Stimulated activated CD8-positive, alpha-beta memory T cell treated with anti-CD3 and anti-CD28 coated beads, Interleukin-2, amount 100 ng/mL, for 1 hour (primary cell): ENCODE results near the gene ANP32E.
"Not testable (repeated sequence)": the region's sequence is repeated elsewhere in the genome, so short reads cannot be mapped to it uniquely, and the experiment has no call there.

ENCODE experiments used
- DNase-seq, 2 donors: peaks; one replicate each; pipeline ENCODE4 v3.0.0-alpha.2; 2020; ENCODE audit warnings: low read depth in 2 of 2

Gene ANP32E

DNA sequence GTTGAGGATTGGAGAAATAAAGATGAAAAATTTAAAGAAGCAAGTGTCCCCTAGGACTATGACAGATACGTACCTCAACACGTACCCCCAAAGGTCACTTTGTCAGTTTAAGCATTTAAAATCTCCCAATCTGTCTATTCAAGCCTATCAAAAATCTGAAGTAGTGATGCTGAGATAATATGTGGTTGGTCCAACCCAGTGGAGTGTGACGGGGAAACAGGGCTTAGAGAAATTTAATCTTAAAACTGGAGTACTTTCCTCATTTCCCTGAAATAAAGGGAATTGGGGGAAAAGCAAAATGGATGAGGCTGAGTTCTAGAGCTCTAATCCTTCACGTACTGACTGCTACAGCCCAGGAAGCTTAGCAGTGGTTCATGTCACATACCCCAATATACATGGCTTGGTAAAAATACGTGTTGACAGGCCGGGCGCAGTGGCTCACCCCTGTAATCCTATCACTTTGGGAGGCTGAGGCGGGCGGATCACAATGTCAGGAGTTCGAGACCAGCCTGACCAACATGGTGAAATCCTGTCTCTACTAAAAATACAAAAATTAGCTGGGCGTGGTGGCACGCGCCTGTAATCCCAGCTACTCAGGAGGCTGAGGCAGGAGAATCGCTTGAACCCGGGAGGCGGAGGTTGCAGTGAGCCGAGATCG, 21.7 kb downstream of the ANP32E start:
- DNase-seq, result not testable (repeated sequence)

DNA sequence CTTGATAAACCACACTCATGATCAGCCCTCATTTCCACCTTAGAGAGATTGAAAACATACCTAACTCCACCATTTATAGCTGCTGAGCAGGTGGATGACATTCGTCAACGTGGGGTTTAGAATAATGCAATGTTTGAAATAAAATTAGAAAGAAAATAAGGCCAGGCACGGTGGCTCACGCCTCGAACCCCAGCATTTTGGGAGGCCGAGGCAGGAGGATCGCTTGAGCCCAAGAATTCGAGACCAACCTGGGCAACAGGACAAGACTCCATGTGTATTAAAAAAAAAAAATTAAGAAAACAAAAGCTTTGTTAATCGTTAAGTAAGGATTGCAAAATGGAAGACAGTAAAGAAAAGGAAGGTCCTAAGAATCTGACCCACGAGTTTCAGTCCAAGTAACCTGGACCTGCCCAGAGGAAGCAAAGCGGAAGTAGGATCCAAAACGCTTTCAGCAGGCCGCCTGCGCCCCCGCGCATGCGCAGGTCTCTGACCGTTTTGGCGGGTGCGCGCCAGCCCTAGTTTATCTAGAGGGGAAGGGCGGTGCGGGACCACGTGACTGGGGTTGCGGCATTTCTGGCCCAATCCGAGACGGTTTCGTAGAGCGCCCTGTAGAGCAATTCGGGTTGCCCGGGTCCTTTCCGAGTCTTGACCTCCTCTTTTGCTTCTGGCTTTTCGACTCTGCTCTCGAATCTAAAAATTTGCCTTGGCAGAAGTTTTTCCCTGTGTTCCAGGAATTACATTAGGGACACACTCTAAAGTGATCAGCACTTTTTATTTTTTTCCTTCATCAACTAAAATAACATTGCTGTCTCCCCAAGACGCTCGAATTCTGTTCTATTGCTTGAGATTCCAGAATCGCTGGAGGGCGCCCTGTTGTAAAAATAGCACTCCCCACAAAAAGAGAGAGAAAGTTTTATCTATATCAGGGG, 22.5 kb downstream of the ANP32E start:
- peak; percentile 73 to 83 for DNase-seq

DNA sequence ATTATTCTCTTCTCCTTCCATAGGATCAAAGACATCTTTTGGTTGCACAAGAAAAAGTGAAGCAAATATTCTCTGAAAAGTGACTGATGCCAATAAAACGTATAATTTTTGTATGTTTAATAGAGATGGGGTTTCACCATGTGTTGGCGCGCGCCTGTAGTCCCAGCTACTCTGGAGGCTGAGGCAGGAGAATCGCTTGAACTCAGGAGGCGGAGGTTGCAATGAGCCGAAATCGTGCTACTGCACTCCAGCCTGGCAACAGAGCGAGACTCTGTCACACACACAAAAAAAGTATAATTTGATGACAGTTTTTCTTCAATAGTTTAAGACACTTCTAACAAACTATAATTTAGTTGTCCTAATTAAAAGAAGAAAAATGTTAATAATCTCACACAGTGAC, 23.8 kb downstream of the ANP32E start:
- no peak for DNase-seq

DNA sequence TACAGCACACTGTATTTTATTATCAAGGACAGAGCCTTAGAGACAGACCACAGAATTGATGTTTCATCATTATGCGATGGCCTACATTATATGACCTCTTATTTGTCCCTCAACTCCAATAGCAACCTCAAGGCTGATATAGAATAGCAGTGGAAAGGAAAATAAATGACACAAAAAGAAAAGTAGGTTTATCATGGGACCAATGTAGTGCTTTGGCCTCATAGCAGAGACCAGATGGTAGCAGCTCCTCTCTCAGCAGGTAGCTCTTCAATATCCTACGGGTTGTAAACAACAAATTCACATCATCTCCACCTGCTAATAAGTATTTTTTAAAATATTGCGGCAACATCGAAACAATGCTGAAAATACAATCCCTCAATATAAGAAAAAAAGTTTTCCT, 25.2 kb downstream of the ANP32E start:
- no peak for DNase-seq

DNA sequence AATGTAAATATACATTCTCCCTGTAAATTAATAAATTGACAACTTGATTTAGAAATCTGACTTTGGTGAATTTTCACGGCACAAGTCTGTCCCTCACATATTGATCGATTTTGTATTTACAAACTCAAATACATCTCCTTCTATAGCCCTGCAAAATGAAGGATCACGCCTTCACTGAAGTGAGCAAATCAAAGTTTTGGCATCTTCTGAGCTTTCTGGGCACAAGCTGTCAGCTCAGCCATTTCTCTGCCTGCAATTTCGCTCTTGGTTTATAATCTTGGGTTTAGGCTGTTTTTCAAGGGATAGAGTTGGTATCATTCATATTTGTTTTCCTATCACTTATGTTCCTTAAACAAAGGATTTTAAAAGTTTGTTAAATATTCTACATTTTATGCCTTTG, 25.8 kb downstream of the ANP32E start:
- DNase-seq, result no peak

DNA sequence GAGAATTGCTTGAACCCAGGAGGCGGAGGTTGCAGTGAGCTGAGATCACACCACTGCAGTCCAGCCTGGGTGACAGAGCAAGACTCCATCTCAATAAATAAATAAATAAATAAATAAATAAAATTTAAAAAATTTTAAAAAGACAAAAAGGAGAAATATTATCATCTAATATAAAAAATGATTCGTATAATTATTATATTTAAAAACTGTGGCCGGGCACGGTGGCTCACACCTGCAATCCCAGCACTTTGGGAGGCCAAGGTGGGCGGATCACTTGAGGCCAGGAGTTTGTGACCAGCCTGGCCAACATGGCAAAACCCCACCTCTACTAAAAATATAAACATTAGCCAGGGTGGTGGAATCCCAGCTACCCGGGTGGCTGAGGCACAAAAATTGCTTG, 27.5 kb downstream of the ANP32E start:
- DNase-seq, result not testable (repeated sequence)

DNA sequence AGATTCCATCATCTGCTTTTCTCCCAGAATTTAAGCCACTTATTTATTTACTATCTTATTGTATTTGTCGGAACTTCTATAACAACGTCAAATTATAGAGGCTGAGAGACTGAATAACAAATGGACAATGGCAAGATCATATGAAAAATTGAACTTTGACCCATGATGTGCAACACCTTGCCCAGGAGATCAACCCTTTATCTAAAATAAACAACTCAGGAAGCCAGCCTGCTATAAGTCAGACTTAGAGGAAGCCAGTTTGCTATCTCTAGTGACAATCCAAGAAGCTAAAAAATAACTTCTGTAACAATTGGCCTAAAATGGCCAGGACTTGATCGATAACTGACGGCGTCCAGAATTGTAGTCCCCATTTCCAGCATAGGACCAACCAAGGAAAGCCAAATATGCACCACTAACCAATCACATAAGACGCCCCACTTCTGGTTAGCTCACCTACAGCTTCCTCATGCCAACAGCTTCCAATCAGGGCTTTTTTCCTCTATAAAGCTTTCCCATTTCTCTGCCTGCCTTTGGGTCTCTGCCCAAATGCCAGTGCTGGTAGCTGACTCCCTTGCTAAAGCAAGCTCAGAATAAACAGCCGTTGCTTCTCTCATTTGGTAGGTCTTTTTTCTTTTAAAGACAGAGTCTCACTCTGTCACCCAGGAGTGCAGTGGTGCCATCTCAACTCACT, 28.5 kb downstream of the ANP32E start:
- DNase-seq, result no peak

DNA sequence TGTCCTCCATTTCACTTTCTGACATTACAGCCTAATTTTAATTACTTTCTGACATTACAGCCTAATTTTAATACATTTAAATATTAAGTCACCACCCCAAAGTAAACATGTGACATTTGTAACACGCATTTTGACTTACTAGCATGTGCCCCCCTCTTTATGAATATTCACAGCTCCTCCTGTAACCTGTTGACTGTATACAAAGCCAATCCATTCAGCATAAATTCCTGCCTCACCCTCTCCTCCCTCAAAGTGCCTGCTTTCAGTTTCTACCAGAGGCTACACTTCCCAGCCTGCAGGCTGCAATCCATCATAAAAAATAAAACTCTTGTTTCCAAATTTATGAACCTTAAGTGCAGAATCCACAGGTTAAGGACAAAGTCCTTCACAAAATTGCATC, 39.5 kb downstream of the ANP32E start:
- no peak for DNase-seq

DNA sequence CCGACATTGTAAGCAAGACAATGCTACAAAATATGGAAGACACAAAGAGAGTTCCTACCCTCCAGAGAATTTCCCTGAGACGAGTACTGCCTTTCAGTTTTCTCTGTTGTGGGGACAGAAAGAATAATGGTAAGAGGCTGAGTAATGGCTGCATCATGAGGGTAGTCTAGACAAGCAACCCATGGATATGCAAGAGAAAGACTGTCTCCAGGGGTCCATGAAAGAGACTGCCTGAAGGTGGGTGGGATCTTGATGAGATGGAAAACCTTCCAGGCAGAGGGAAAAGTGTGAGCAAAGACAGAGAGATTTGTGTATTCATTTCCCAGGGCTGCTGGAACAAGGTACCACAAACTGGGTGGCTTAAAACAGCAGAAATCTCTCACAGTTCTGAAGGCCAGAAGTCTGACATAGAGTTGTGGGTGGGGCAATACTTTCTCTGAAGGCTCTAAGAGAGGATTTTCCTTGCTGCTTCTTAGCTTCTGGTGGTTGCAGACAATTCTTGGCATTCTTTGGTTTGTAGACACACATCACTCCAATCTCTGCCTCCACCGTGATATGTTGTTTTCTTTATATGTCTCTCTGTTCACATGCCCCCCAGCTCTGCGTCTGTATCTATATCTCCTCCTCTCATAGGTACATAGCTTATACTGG, 41.4 kb downstream of the ANP32E start:
- no peak for DNase-seq

DNA sequence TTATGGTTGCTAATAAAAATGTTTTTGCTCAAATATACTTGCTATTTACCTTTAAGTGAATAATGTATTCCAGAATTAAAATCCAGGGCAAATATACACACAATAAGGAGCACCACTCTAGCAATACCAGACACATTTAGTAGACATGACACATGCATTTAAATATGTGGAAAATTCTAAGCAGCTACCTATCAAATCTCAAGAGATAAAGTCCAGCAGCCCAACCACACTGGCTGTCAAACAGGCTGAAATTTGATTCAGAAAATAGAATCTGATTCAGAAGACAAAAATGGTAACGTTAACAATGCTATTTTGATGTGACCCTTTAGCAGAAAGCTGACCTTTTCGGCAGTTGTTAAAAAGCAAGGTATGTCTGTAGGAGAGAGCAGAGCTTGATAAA, 43.9 kb downstream of the ANP32E start:
- DNase-seq, result no peak

DNA sequence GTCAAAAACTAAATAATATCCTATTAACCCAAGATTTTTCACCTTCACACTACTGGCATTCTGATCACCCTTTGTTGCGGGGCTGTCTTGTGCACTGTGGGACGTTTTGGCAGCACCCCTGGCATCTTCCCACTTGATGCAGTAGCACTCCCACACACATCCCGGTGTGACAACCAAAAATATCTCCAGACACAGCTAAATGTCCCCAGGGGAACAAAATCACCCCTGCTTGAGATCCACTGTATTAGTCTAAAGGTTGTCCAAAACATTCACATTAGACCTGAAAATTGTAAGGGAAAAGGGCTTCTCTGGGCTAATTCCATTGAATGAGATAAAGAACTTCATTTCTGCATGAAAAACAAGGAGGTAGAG, 48.4 kb downstream of the ANP32E start:
- no peak for DNase-seq

DNA sequence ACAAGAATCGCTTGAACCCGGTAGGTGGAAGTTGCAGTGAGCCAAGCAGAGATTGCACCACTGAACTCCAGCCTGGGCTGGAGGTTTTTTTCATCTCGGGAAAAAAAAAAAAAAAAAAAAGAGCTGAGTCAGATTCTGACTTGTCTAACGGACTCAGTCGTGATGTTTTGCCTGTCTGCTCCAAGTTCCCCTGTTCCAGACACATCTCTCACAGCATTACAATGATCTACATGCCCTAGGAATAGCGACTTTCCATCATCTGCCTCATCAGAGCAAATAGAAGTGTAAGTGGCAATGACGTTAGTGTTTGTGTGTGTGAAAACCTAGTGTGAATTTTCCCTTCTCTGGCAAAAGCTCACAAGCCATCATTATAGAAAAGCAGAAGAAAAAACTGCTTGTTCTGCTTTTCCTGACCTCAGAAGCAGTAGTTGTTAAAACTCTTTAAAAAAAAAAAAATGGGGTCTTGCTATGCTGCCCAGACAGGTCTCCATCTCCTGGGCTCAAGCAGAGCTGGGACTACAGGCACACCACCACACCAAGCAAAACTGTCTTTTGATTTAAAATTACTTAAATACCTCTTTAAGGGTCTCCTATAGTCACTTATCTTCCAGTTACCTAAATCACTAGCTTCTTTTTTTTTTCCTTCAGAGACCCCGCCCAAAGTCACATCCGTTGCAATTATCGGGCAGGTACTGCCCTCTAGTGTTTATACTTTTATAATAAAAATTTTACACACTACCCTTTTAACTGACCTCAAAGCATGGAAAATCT, 48.9 kb downstream of the ANP32E start:
- no peak for DNase-seq

DNA sequence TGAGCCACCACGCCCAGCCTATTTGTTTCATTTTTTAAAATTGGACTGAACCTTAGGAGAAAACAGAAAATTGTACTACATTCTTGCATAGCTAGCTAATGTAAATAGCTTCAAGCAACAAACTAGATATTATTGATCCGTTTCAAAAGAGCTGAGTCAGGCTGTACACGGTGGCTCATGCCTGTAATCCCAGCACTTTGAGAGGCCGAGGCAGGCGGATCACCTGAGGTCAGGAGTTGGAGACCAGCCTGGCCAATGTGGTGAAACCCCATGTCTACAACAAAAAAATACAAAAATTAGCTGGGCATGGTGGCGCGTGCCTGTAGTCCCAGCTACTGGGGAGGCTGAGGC, 49.5 kb downstream of the ANP32E start:
- DNase-seq, result not testable (repeated sequence)

DNA sequence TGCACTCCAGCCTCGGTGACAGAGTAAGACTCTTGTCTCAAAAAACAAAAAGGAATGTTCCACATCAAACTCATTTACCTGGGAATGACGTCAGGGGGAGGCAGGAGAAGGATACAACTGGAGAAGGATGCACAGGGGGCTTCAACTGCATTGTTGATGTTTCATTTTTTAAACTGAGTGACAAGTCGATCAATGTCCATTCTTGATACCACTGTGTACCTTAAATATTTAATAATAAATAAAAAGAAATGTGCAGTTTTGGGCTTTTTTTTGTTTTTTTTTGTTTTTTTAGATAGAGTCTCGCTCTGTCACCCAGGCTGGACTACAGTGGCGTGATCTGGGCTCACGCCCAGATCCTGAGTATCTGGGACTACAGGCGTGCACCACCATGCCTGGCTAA, 50.4 kb downstream of the ANP32E start:
- DNase-seq, result no peak

DNA sequence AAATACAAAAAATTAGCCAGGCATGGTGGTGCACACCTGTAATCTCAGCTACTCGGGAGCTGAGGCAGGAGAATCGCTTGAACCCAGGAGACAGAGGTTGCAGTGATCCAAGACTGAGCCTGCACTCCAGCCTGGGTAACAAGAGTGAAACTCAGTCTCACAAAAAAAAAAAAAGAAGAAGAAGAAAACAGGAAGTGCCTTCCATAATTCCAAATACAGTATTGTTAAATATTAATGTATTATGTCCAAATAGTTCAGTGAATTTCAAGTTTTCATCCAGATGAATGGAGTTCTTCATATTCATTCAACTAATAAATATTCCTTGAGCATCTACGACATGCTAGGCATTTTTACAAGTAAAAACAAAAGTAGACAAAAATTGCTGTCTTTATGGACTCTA, 52.9 kb downstream of the ANP32E start:
- DNase-seq, result no peak

DNA sequence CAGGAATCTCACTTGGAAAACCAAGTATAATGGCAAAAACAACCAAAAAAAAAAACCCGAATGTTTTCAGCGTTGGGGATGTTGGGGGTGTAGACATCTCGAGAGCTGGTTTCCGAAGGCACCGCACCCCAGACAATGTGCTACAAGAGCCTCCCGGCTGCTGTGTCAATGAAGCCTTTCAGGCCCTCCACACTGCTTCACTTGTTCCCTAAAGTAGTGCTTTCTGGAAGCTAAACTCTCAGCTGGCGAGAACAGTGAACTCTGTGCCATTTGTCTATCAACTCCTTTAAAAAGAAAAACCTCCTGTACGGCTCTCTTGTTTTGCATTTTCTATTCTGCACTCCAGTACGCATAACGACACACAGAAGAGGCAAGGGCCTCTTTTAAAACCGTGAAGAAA, 53.7 kb downstream of the ANP32E start:
- no peak for DNase-seq

DNA sequence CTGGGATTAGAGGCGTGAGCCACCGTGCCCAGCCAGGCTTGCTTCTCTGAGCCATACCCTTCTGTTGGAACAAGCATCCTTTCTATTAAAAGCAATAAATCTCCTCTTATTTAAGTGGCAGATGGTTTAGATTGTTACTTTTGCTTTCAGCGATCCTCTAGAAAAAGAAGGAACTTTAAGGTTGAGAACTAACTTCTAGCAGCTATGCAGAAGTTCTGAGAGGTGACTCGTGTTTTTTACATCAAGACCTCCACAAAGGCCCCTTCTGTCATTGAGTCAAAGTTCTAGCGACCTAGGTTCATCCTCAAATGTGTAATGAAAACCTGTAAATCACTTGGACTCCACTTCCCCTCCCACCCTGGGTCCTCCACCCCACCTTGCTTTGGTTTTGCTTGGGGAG, 55.4 kb downstream of the ANP32E start:
- no peak for DNase-seq

DNA sequence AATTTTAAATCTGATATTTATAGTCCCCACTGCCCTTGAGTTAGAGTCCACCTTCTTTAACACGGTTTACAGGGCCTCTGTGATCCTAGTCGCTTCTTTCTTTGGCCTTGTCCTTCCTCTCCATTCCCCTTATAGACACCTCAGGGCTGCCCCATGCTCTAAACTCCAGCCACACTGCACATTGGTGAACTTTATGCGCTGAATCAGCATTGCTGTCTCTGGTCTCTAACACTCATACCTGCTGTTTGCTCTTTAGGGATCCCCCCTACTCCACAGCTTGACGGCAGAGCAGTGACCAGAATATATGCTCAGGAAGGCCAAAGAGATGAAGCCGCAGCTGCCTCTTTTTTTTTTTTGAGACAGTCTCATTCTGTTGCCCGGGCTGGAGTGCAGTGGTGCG, 56.0 kb downstream of the ANP32E start:
- no peak for DNase-seq

DNA sequence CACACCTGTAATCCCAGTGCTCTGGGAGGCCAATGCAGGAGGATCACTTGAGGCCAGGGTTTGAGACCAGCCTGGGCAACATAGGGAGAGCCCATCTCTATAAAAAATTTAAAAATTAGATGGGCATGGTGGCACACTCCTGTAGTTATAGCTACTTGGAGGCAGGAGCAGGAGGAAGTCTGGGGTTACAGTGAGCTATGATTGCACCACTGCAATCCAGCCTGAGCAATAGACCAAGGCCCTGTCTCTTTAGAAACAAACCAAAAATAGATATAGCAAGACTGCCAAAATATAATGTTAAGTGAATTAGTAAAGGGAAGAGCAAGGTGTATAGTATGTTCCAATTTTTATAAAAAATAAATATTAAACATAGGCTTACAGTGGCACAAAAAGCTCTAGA, 57.4 kb downstream of the ANP32E start:
- DNase-seq, result no peak

DNA sequence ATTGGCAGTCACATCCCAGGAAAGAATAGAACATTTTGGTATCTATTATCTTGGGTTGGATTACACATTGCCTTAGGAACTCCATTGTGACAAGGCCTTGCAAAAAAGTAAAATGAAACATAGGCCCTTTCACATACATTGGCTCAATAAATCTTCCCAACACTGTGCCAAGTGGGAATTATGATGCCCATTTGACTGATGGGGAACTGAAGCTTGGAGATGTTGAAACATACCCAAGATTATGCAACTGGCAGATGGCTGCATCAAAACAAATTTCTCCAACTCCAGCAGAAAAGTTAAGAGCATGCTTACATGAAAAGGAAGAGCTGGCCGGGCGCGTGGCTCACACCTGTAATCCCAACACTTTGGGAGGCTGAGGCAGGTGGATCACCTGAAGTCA, 59.3 kb downstream of the ANP32E start:
- DNase-seq, result no peak

DNA sequence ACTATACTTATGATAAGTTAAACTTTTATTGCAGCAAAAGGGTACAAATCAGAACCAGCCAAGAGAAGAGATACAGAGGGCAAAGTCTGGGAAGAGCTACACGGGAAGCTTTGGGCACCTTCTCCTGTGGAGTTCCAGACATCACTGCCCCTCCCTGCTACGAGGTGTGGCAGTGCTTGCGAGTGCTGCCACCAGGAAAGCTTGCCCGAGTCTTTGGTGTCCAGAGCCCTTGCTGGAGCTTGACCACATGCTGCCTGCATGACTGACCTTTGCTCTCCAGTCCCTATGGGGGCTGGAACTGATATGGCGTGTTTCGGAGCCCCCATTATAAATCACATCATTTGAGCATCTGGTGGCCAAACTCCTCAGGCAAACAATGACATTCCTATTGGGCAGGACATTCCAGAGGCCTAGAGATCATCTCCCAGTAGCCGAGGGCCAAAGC, 62.7 kb downstream of the ANP32E start:
- no peak for DNase-seq

DNA sequence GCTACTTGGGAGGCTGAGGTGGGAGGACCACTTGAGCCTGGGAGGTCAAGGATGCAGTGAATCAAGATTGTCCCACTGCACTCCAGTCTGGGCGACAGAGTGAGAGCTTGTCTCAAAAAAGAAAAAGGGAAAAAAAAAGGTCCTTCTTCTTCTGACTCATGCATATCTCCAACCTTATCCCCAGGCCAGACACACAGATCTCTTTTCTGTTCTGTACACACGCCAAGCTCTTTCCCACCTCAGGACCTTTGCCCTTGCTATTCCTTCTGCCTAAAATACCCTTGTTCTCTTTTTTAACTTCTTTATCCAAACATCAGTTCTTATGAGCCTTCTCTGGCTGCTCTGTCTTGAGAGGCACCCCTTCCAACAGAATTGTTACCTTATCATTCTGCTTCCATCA, 64.1 kb downstream of the ANP32E start:
- no peak for DNase-seq
